Mucosa of rectum (tissue), 2 donors: ENCODE results near the gene IKBKE.

Experiments used
- H3K27ac ChIP-seq, 2 donors: one replicate each; pipeline ENCODE4 v1.7.0; 2013; ENCODE audit warnings: inconsistent platforms in 2 of 2, low read depth in 2 of 2, low read length in 2 of 2
- H3K27me3 ChIP-seq, 2 donors: one replicate each; pipeline ENCODE4 v1.7.0; 2013; ENCODE audit warnings: low read length in 2 of 2; ENCODE audit not compliant: control insufficient read depth in 2 of 2, insufficient read depth in 2 of 2
- H3K36me3 ChIP-seq, 2 donors: one replicate each; pipeline ENCODE4 v1.7.0; 2013; ENCODE audit warnings: low read length in 2 of 2; ENCODE audit not compliant: control insufficient read depth in 2 of 2, insufficient read depth in 2 of 2
- H3K4me1 ChIP-seq, 2 donors: one replicate each; pipeline ENCODE4 v1.7.0; 2013; ENCODE audit warnings: low read length in 2 of 2, mild to moderate bottlenecking in 1 of 2; ENCODE audit not compliant: control insufficient read depth in 2 of 2, insufficient read depth in 2 of 2
- H3K4me3 ChIP-seq, 2 donors: one replicate each; pipeline ENCODE4 v1.7.0; 2013; ENCODE audit warnings: low read length in 2 of 2
- H3K9ac ChIP-seq, 2 donors: one replicate each; pipeline ENCODE4 v1.7.0; 2013; ENCODE audit warnings: low read length in 2 of 2, low read depth in 1 of 2, mild to moderate bottlenecking in 1 of 2
- H3K9me3 ChIP-seq, 2 donors: one replicate each; pipeline ENCODE4 v1.7.0; 2013; ENCODE audit warnings: low read length in 2 of 2; ENCODE audit not compliant: control insufficient read depth in 2 of 2
- donor health status: healthy.
- donor health status: Normal muscosa, but diverticular disease.

Gene IKBKE

GRCh38 chr1:206472024-206472423, 1.7 kb downstream of the IKBKE start:
- H3K27me3 ChIP-seq: no peaks in the 10 kb centered on the region
- H3K4me1 ChIP-seq: peaks cover 21 to 31% of the 10 kb centered on the region in 2 donors
- H3K36me3 ChIP-seq: peaks cover 23 to 24% of the 10 kb centered on the region in 2 donors
- H3K27ac ChIP-seq: no peak overlapping the region
- no peak overlapping the region for H3K4me3 ChIP-seq
- no peaks in the 10 kb centered on the region for H3K9me3 ChIP-seq
- no peak overlapping the region for H3K9ac ChIP-seq

DNA sequence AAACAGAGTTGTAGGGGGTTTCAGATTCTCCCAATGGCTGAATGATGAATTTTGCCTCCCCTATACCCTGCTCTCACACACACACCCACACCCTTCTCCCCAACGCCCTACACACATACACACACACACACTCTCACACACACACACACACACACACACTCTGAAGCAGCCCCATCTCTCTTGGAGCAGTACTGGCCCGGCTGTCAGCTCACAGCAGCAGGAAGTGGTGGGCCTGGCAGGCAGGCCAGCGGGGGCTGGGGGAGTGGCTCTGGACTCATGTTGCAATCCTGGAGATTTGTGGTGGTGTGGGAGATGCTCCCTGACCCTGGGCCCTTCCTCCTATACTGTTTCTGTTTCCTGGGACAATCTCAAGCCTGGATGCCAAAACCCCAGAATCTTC, 2.2 kb downstream of the IKBKE start:
- Histone ChIP-seq H3K36me3 (peaks cover 27 to 28% of the 10 kb centered on the region in 2 donors), H3K4me3 (no peak overlapping the region), H3K9ac (no peak overlapping the region), H3K27ac (no peak overlapping the region), H3K4me1 (peaks cover 21 to 31% of the 10 kb centered on the region in 2 donors), H3K27me3 (no peaks in the 10 kb centered on the region), H3K9me3 (no peaks in the 10 kb centered on the region)

DNA sequence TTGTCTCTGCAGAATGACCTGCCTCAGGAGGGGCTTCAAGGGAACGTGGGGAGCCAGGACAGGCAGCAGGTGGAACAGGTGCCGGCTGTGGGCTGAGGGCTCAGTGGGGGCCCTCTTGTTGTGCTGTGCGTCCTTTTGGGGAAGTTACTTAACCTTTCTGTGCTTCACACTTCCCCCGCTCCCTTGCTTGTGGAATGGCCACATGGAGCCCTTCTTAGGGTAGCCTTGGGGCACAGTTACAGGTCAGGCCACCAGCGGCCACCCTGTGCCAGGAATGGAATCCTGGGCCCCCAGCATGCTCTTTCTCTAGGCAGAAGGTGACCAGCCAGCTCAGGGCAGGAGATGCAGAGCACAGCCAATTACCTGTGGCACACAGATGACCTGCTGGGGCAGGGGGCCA, 2.6 kb downstream of the IKBKE start:
- peaks cover 27 to 32% of the 10 kb centered on the region in 2 donors for H3K36me3 ChIP-seq
- no peak overlapping the region for H3K4me3 ChIP-seq
- no peak overlapping the region for H3K9ac ChIP-seq
- H3K4me1 ChIP-seq: peaks cover 21 to 31% of the 10 kb centered on the region in 2 donors
- H3K27me3 ChIP-seq: no peaks in the 10 kb centered on the region
- H3K9me3 ChIP-seq: no peaks in the 10 kb centered on the region
- no peak overlapping the region for H3K27ac ChIP-seq

- Histone ChIP-seq H3K4me1 (peaks cover 6% of the 10 kb centered on the region in 2 donors), H3K4me3 (no peak overlapping the region), H3K36me3 (peaks cover 36 to 54% of the 10 kb centered on the region in 2 donors), H3K27me3 (no peaks in the 10 kb centered on the region), H3K9me3 (no peaks in the 10 kb centered on the region), H3K9ac (no peak overlapping the region), H3K27ac (no peak overlapping the region)
Measured at GRCh38 chr1:206476058-206476457, 5.8 kb downstream of the IKBKE start.

DNA sequence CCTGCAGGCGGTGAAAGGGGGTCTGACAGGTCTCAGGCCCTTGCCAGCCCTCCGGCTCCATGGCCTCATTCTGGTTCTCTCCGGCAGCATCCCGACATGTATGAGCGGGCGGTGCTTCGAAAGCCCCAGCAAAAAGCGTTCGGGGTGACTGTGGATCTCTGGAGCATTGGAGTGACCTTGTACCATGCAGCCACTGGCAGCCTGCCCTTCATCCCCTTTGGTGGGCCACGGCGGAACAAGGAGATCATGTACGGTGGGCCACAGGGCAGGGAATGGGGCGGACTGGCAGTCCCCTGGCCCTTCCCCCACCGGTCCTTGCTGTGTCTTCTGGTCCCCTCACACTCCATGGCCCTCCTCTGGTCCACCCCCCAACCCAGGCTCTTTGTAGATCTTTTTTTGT, 6.3 kb downstream of the IKBKE start:
- H3K9me3 ChIP-seq: no peaks in the 10 kb centered on the region
- peaks cover under 1 to 2% of the 10 kb centered on the region in 2 donors for H3K4me1 ChIP-seq
- no peak overlapping the region for H3K4me3 ChIP-seq
- H3K27me3 ChIP-seq: no peaks in the 10 kb centered on the region
- no peak overlapping the region for H3K27ac ChIP-seq
- H3K9ac ChIP-seq: no peak overlapping the region
- H3K36me3 ChIP-seq: peaks cover 39 to 54% of the 10 kb centered on the region in 2 donors

DNA sequence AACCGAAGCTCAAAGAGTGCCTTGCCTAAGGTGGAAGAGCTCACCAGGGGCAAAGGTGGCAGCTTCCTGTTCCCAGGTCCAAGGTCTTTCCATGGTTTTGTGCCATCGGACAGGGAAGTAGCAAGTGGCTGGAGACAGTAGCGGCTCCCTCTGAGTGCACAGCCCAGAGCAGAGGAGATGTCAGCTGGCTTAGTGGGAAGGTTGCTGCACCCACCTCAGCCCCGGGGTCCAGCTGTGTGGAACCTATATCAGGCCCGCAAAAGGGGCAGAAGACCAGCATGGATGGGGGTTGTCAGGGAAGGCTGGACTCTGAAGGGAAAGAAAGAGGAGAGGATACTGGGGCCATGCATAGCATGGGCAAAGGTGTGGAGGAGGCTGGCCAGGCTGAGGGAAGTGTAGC, 6.8 kb downstream of the IKBKE start:
- Histone ChIP-seq H3K9ac (no peak overlapping the region), H3K4me3 (no peak overlapping the region), H3K9me3 (no peaks in the 10 kb centered on the region), H3K4me1 (peaks cover 0 to 2% of the 10 kb centered on the region in 2 donors), H3K27ac (no peak overlapping the region), H3K36me3 (peaks cover 39 to 55% of the 10 kb centered on the region in 2 donors), H3K27me3 (no peaks in the 10 kb centered on the region)

DNA sequence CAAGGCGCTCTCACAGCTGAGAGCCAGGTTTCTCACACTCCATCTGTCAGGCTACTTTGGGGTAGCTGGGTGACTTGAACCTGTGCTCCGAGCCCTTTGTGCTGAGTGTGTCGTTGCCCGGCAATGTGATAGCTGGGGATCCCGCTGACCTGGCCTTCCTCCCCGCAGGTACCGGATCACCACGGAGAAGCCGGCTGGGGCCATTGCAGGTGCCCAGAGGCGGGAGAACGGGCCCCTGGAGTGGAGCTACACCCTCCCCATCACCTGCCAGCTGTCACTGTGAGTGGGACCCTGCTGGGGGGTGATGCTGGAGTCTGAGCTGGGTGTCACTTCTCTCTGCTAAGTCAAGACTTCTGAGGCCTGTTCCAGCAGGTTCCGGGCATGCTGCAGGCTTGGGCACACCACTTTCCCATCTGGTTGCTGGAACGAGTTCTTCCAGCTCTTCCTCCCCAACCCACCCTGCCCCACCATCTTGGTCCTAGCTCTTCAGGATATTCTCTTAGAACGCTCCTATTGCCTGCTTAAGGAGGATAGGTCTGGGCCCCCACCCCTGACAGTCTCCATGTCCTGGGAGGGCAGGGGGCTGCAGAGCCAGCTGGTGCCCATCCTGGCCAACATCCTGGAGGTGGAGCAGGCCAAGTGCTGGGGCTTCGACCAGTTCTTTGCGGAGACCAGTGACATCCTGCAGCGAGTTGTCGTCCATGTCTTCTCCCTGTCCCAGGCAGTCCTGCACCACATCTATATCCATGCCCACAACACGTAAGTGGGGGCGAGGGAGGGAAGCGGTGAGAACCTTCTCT, 7.5 kb downstream of the IKBKE start:
- no peak overlapping the region for H3K27ac ChIP-seq
- H3K9me3 ChIP-seq: no peaks in the 10 kb centered on the region
- no peaks in the 10 kb centered on the region for H3K4me1 ChIP-seq
- no peak overlapping the region for H3K4me3 ChIP-seq
- H3K36me3 ChIP-seq: peaks cover 41 to 61% of the 10 kb centered on the region in 2 donors
- H3K9ac ChIP-seq: no peak overlapping the region
- no peaks in the 10 kb centered on the region for H3K27me3 ChIP-seq

DNA sequence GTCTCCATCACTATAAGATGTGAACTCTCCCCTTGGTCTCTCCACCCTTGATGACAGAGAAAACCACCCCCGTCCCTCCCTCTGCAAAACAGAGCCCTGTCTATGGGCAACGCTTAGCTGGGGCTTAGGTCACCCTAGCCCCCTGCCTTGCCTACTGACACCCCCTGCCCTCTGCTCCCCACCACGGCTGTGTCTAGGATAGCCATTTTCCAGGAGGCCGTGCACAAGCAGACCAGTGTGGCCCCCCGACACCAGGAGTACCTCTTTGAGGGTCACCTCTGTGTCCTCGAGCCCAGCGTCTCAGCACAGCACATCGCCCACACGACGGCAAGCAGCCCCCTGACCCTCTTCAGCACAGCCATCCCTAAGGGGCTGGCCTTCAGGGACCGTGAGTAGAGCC, 8.5 kb downstream of the IKBKE start:
- no peak overlapping the region for H3K4me3 ChIP-seq
- no peaks in the 10 kb centered on the region for H3K4me1 ChIP-seq
- H3K9me3 ChIP-seq: no peaks in the 10 kb centered on the region
- H3K27ac ChIP-seq: no peak overlapping the region
- H3K36me3 ChIP-seq: peaks cover 48 to 67% of the 10 kb centered on the region in 2 donors
- no peak overlapping the region for H3K9ac ChIP-seq
- no peaks in the 10 kb centered on the region for H3K27me3 ChIP-seq

GRCh38 chr1:206479183-206480125, 9.2 kb downstream of the IKBKE start:
- H3K9me3 ChIP-seq: no peaks in the 10 kb centered on the region
- peaks cover 43 to 65% of the 10 kb centered on the region in 2 donors for H3K36me3 ChIP-seq
- H3K27ac ChIP-seq: no peak overlapping the region
- H3K9ac ChIP-seq: no peak overlapping the region
- no peaks in the 10 kb centered on the region for H3K4me1 ChIP-seq
- no peak overlapping the region for H3K4me3 ChIP-seq
- H3K27me3 ChIP-seq: no peaks in the 10 kb centered on the region

DNA sequence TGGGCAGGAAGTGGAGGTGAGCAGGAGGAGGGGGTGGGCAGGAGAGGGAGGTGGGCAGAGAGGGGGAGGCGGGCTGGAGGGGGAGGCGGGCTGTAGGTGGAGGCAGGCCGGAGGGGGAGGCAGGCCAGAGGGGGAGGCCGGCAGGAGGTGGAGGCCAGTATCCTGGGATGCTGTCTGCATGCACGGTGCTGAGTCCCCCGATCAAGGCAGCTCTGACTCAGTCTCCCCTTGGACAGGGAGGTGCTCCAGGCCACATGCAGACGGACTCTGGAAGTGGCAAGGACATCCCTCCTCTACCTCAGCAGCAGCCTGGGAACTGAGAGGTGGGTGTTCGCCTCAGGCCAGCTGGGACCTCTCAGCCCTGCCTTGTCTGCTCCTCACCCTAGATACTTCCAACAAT, 9.9 kb downstream of the IKBKE start:
- no peak overlapping the region for H3K9ac ChIP-seq
- no peaks in the 10 kb centered on the region for H3K27me3 ChIP-seq
- no peak overlapping the region for H3K27ac ChIP-seq
- no peaks in the 10 kb centered on the region for H3K4me1 ChIP-seq
- no peak overlapping the region for H3K4me3 ChIP-seq
- H3K36me3 ChIP-seq: peaks cover 38 to 68% of the 10 kb centered on the region in 2 donors
- no peaks in the 10 kb centered on the region for H3K9me3 ChIP-seq
